Stomach smooth muscle (tissue), 2 donors: ENCODE measurements around the gene MUC15.

Experiments
- H3K27ac ChIP-seq: one replicate; pipeline ENCODE4 v1.7.0; 2013; ENCODE audit warnings: mild to moderate bottlenecking, low read length, inconsistent platforms
- H3K27me3 ChIP-seq, 2 donors: one replicate each; pipeline ENCODE4 v1.7.0; 2013; ENCODE audit warnings: low read length in 2 of 2; ENCODE audit not compliant: insufficient read depth in 2 of 2, control insufficient read depth in 1 of 2
- H3K36me3 ChIP-seq, 2 donors: one replicate each; pipeline ENCODE4 v1.7.0; 2013; ENCODE audit warnings: low read length in 2 of 2; ENCODE audit not compliant: control insufficient read depth in 2 of 2, insufficient read depth in 2 of 2
- H3K4me1 ChIP-seq: one replicate; pipeline ENCODE4 v1.7.0; 2013; ENCODE audit warnings: low read length; ENCODE audit not compliant: control insufficient read depth, insufficient read depth
- H3K4me3 ChIP-seq, 2 donors: one replicate each; pipeline ENCODE4 v1.7.0; 2013; ENCODE audit warnings: low read length in 2 of 2
- H3K9ac ChIP-seq, 2 donors: one replicate each; pipeline ENCODE4 v1.7.0; 2013; ENCODE audit warnings: low read length in 2 of 2, mild to moderate bottlenecking in 1 of 2
- H3K9me3 ChIP-seq, 2 donors: one replicate each; pipeline ENCODE4 v1.7.0; 2013; ENCODE audit warnings: low read length in 2 of 2; ENCODE audit not compliant: control insufficient read depth in 2 of 2
- donor health status: healthy.
- donor health status: Pancreatic carcinoma.

MUC15 gene, protein sequence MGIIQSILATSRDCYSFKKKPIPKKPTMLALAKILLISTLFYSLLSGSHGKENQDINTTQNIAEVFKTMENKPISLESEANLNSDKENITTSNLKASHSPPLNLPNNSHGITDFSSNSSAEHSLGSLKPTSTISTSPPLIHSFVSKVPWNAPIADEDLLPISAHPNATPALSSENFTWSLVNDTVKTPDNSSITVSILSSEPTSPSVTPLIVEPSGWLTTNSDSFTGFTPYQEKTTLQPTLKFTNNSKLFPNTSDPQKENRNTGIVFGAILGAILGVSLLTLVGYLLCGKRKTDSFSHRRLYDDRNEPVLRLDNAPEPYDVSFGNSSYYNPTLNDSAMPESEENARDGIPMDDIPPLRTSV

DNA sequence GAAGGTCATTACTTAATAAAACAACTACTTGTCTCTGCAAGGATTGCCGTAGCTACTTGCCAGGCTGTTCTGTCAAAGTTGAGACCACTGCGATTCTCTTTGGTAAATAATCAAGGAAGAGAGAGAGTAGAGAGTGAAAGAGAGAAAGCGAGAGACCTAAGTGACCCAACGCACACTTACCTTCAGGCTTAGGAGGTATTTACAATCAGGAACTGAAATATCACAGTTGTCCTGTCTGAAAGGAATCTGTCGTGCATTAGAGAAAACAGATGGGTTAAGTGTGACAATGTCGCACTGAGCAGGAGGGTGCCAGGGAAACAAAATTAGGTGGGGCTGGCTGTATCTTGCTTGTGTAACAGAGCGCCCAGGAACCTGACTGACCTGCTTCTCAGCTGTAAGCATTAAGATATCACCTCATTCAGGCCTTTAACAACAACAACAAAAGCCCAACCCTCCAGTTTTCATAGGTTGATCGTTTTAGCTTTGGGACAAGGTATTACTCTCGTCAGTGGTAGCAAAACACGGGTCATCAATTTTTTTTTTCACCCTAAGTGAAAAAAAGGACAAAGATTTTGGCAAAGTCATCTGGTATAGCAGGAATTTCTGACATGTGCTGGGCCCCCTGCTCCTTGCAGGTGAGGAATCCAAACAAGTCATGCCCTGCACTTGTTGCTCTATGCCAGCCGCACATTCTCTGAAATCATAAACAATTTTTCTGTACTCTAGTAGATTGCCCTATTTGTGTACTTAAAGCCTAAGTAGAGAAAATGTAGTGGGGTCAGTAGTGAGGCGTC, at the start of gene MUC15:
TSS of gene MUC15 (minus strand) at position 403 of the 794 bp plus-strand sequence. CDS start 5,169 bp downstream, outside the sequence.
- Histone ChIP-seq H3K9me3 (no peaks in the 10 kb centered on the region), H3K36me3 (no peaks in the 10 kb centered on the region), H3K9ac (no peak within 1 kb of the TSS), H3K4me3 (peak within 1 kb of the TSS in 1 of 2 donors; percentile 24), H3K27ac (no peak within 1 kb of the TSS), H3K4me1 (no peaks in the 10 kb centered on the region), H3K27me3 (no peaks in the 10 kb centered on the region)

DNA sequence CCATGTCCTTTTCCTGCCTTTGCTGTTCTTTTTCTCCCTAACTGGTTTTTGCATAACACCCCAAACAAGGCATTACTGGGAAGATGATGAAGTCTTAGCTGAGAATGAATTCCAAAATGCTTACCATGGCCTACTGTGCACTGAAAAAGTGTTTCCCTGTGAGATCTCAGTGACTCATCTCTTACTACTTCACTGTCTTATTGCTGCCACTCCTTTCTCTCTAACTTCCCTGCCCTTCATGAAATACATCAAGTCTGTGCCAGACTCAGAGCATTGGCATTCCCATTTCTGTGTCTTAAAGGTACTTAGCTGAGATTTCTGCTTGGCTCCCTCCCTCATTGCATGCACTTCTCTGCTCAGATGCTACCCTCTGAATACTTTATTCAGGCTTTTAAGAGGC, 49.1 kb upstream of the MUC15 start:
- Histone ChIP-seq H3K9me3 (no peaks in the 10 kb centered on the region), H3K9ac (no peak overlapping the region), H3K27me3 (no peaks in the 10 kb centered on the region), H3K4me3 (no peak overlapping the region), H3K27ac (no peak overlapping the region), H3K36me3 (no peaks in the 10 kb centered on the region), H3K4me1 (no peaks in the 10 kb centered on the region)

DNA sequence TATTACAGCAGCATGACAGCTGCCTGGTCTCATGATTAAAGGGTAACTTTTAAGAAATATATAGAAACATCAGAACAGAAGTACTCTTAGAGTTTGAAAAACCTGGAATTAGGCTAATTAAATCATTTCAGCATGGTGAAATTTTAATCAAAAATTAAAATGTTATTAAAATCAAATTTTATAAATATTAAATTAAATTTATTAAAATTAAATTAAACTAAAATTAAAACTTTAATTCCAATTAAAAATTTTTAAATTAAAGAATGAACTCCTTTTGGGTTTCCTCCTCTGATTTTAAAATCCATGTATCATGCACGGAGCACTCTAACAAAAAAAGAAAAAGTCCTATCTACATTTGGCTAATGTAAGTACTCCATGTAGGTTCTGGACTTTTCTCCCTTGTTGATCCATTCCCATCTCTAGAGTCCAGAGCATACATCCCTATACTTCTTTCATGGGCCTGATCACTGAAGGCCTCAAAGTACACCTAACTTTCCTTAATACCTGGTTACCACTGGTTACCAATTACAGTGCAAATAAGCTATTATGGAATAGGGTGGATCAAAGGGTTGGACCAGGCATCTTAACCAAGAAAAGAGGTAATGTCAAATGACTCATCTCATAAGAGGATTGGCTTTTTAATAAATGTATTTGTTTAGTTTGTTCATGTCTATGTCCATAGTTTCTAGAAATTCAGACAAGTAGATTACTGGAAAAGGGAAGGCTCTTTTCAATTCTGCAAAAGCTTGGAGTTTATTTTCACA, 48.4 kb upstream of the MUC15 start:
- Histone ChIP-seq H3K27ac (no peak overlapping the region), H3K27me3 (no peaks in the 10 kb centered on the region), H3K4me3 (no peak overlapping the region), H3K9ac (no peak overlapping the region), H3K36me3 (no peaks in the 10 kb centered on the region), H3K4me1 (no peaks in the 10 kb centered on the region), H3K9me3 (no peaks in the 10 kb centered on the region)

DNA sequence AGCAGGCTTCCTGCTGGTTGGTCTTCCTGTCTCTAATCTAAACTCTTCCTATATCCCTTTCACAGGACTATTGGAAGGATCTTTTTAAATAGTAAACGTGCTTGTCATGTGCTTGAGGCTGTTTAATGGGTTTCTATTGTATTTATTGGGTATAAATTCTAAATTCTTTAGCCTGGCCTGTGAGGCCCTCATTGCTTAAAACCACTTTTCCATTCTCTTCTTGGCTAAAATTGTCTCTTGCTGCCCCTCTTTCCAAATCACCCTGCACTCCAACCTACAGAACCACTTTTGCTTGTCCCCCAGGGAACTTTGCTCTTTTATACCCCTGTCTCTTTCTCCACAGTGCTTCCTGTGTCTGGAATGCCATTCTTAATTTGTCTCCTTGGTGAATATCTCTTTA, 46.4 kb upstream of the MUC15 start:
- H3K27ac ChIP-seq = no peak overlapping the region
- H3K27me3 ChIP-seq = no peaks in the 10 kb centered on the region
- H3K9me3 ChIP-seq = no peaks in the 10 kb centered on the region
- no peak overlapping the region for H3K9ac ChIP-seq
- H3K4me3 ChIP-seq = no peak overlapping the region
- H3K4me1 ChIP-seq = no peaks in the 10 kb centered on the region
- no peaks in the 10 kb centered on the region for H3K36me3 ChIP-seq

DNA sequence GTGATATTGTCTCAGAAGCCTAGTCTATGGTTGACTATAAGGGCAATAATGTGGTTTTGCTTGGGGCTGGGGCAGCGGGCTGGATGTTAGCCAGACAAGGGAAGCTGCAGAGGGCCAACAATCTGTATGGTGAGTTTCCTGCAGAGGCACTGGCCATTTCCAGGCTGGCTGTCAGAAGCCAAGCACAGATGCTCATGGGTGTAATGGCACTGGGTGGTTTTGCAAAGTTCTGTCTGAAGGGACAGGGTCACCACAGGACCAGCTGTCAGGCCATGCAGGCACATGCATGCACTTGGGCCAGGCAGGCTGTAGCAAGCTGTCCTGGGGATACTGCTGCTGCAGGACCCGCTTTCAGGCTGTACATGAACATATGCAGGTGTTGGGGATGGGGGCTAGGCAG, 41.7 kb upstream of the MUC15 start:
- no peak overlapping the region for H3K27ac ChIP-seq
- no peaks in the 10 kb centered on the region for H3K27me3 ChIP-seq
- H3K4me3 ChIP-seq = no peak overlapping the region
- no peaks in the 10 kb centered on the region for H3K36me3 ChIP-seq
- peaks cover 0 to 3% of the 10 kb centered on the region in 2 donors for H3K9me3 ChIP-seq
- H3K4me1 ChIP-seq = no peaks in the 10 kb centered on the region
- H3K9ac ChIP-seq = no peak overlapping the region

DNA sequence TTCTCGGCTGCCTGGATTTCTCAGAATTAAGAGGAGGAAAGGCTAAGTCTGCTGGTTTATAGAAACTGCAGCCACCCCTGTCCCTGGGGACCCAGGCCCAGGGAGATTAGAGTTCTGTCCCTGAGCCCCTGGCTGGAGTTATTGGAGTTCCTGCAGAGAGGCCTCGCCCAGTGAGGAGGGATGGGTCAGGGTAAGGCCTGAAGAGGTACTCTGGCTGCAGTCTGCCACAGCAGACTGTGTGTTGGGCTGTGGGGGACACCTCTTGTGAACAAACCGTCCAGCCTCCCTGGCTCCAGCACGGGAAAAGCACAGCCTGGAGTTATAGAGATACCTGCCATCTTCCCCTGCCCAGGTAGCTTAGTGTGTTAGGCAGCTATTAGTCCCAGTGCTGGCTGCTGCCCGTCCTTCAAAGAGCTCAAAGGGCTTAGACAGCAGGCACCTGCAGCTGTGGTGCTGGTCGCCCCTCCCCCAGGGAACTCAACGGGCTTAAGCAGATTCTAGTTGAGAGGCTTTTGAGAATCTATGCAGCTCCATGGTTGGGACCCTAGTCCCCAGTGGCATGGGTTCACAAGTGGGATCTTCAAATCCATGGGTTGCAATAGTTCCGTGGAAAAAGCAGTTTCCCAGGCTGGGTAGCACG, 36.6 kb upstream of the MUC15 start:
- H3K27me3 ChIP-seq = no peaks in the 10 kb centered on the region
- no peak overlapping the region for H3K9ac ChIP-seq
- no peaks in the 10 kb centered on the region for H3K36me3 ChIP-seq
- no peak overlapping the region for H3K4me3 ChIP-seq
- no peak overlapping the region for H3K27ac ChIP-seq
- no peaks in the 10 kb centered on the region for H3K4me1 ChIP-seq
- peaks cover 0 to 3% of the 10 kb centered on the region in 2 donors for H3K9me3 ChIP-seq

DNA sequence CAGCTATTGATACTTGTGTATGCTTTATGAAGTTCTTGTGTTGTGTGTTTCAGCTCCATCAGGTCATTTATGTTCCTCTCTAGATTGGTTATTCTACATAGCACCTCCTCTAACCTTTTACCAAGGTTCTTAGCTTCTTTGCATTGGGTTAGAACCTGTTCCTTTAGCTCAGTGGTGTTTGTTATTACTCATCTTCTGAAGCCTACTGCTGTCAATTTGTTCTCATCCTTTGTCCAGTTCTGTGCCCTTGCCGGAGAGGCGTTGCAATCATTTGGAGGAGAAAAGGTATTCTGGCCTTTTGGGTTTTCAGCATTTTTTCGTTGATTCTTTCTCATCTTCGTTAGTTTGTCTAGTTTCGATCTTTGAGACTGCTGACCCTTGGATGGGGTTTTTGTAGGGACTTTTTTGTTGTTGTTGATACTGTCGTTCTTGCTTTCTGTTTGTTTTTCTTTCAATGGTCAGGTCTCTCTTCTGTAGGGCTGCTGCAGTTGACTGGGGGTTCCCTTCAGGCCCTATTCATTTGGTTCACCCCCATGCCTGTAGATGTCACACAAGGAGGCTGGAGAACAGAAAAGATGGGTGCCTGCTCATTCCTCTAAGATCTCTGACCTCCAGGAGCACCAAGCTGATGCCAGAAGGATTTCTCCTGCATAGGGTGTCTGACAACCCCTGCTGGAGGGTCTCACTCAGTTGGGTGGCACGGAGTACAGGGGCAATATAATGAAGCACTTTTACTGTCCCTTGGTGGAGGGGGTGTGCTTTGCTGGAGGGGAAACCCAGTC, 35.9 kb upstream of the MUC15 start:
- H3K36me3 ChIP-seq = no peaks in the 10 kb centered on the region
- H3K27ac ChIP-seq = no peak overlapping the region
- H3K4me1 ChIP-seq = no peaks in the 10 kb centered on the region
- peaks cover 0 to 3% of the 10 kb centered on the region in 2 donors for H3K9me3 ChIP-seq
- no peak overlapping the region for H3K4me3 ChIP-seq
- H3K27me3 ChIP-seq = no peaks in the 10 kb centered on the region
- no peak overlapping the region for H3K9ac ChIP-seq

DNA sequence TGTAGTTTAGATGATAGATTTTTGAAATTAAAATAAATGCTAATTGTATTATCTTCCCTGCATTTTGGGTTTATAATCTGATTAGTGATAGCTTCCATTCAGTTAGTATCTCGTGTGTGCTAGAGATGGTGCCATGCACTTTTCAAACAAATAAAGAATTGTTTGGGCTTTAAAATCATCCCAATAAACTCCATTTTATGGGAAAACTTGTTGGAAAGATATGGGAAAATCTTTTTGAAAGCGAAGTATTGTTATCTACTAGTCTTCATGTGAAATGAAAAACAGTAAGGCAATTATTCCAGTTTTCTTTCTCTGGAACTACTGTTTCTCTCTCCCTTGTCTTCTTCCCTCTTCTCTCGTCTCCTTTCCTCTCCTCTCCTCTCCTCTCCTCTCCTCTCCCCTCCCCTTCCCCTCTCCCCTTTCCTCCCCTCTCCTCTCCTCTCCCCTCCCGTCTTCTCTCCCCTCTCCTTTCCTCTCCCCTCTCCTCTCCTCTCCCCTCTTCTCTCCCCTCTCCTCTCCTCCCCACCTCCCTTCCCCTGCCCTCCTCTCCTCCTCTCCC, 27.9 kb upstream of the MUC15 start:
- Histone ChIP-seq H3K9ac (no peak overlapping the region), H3K27me3 (no peaks in the 10 kb centered on the region), H3K4me3 (no peak overlapping the region), H3K36me3 (no peaks in the 10 kb centered on the region), H3K4me1 (no peaks in the 10 kb centered on the region), H3K27ac (no peak overlapping the region), H3K9me3 (no peaks in the 10 kb centered on the region)

DNA sequence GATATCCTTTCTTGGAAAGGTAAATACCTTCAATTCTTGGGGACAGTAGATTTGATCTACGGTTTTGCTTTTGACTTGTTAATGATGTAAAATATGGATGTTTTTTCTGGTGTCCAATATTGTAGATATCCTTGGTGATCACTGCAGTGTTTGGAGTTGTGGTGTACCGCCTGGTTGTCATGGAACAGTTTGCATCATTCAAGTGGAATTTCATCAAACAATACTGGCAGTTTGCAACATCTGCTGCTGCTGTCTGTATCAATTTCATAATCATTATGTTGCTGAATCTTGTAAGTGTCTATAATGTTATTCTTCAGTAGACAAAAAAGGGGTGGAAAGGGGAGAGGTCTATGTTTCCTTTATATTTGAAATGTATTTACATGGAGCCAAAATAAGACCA, 27.4 kb upstream of the MUC15 start:
- no peaks in the 10 kb centered on the region for H3K27me3 ChIP-seq
- no peaks in the 10 kb centered on the region for H3K4me1 ChIP-seq
- H3K27ac ChIP-seq = no peak overlapping the region
- no peaks in the 10 kb centered on the region for H3K9me3 ChIP-seq
- no peak overlapping the region for H3K9ac ChIP-seq
- no peaks in the 10 kb centered on the region for H3K36me3 ChIP-seq
- no peak overlapping the region for H3K4me3 ChIP-seq
